ENCODE results near the gene GFOD1. TPM values are rescaled to one million over a fixed set of nuclear protein-coding genes. Genes with fewer than 3 reads are reported as not detected.
A peak's percentile ranks its signal among the peaks of the same experiment; 100 is the strongest.
"Not testable (repeated sequence)": the region's sequence is repeated elsewhere in the genome, so short reads cannot be mapped to it uniquely, and the experiment has no call there.

GFOD1 gene
- total RNA-seq, 1 experiment from 2014 or later, result 8.6 TPM

GRCh38 chr6:13339863-13340630 is 147.4 kb downstream of the GFOD1 start:
- in situ Hi-C loops (cut with HindIII; ENCODE audit: low pct_unique_long_range_greater_than_20kb, low sequenced_read_pairs), result no loop called here

GRCh38 chr6:13338038-13338437 is 149.4 kb downstream of the GFOD1 start:
- DNase-seq (ENCODE audit: low read depth, low spot score), result no peak
- in situ Hi-C loops (cut with HindIII; ENCODE audit: low pct_unique_long_range_greater_than_20kb, low sequenced_read_pairs), result no loop called here

More at GRCh38 chr6:13339863-13340630, 147.4 kb downstream of the GFOD1 start:
- no peak for DNase-seq (ENCODE audit: low read depth, low spot score)

- in situ Hi-C loops (cut with HindIII; ENCODE audit: low pct_unique_long_range_greater_than_20kb, low sequenced_read_pairs), result no loop called here
- DNase-seq (ENCODE audit: low read depth, low spot score), result peak; percentile 93
Observed at GRCh38 chr6:13336553-13336952, 150.8 kb downstream of the GFOD1 start.

- in situ Hi-C loops (cut with HindIII; ENCODE audit: low pct_unique_long_range_greater_than_20kb, low sequenced_read_pairs), result no loop called here
- DNase-seq (ENCODE audit: low read depth, low spot score), result no peak
Observed at GRCh38 chr6:13334953-13335352, 152.4 kb downstream of the GFOD1 start.

- in situ Hi-C loops (cut with HindIII; ENCODE audit: low pct_unique_long_range_greater_than_20kb, low sequenced_read_pairs), result no loop called here
- no peak for DNase-seq (ENCODE audit: low read depth, low spot score)
Observed at GRCh38 chr6:13332349-13332706, 155.1 kb downstream of the GFOD1 start.

GRCh38 chr6:13331516-13332348 is 155.7 kb downstream of the GFOD1 start:
- peak; percentile 74 for DNase-seq (ENCODE audit: low read depth, low spot score)
- in situ Hi-C loops (cut with HindIII; ENCODE audit: low pct_unique_long_range_greater_than_20kb, low sequenced_read_pairs), result no loop called here

- no peak for DNase-seq (ENCODE audit: low read depth, low spot score)
- in situ Hi-C loops (cut with HindIII; ENCODE audit: low pct_unique_long_range_greater_than_20kb, low sequenced_read_pairs), result no loop called here
Observed at GRCh38 chr6:13328875-13329183, 158.6 kb downstream of the GFOD1 start.

- DNase-seq (ENCODE audit: low read depth, low spot score), result peak; percentile 97
- in situ Hi-C loops (cut with HindIII; ENCODE audit: low pct_unique_long_range_greater_than_20kb, low sequenced_read_pairs), result no loop called here
Observed at GRCh38 chr6:13328076-13328874, 159.1 kb downstream of the GFOD1 start, which contains the start of gene TBC1D7. Gene TBC1D7, minus strand, starts transcription at chr6:13328537. Its CDS starts 1,639 bp downstream, at chr6:13326898.

GRCh38 chr6:13327691-13328075 is 159.7 kb downstream of the GFOD1 start:
- DNase-seq (ENCODE audit: low read depth, low spot score), result peak; percentile 92

GRCh38 chr6:13326031-13326586 is 161.3 kb downstream of the GFOD1 start:
- in situ Hi-C loops (cut with HindIII; ENCODE audit: low pct_unique_long_range_greater_than_20kb, low sequenced_read_pairs), result not testable (repeated sequence)
- DNase-seq (ENCODE audit: low read depth, low spot score), result peak; percentile 47

More at GRCh38 chr6:13327691-13328075, 159.7 kb downstream of the GFOD1 start:
- in situ Hi-C loops (cut with HindIII; ENCODE audit: low pct_unique_long_range_greater_than_20kb, low sequenced_read_pairs), result no loop called here

- peak; percentile 52 for DNase-seq (ENCODE audit: low read depth, low spot score)
- in situ Hi-C loops (cut with HindIII; ENCODE audit: low pct_unique_long_range_greater_than_20kb, low sequenced_read_pairs), result no loop called here
Observed at GRCh38 chr6:13319891-13320564, 167.4 kb downstream of the GFOD1 start.

- peak; percentile 52 for DNase-seq (ENCODE audit: low read depth, low spot score)
- in situ Hi-C loops (cut with HindIII; ENCODE audit: low pct_unique_long_range_greater_than_20kb, low sequenced_read_pairs), result no loop called here
Observed at GRCh38 chr6:13318821-13319220, 168.6 kb downstream of the GFOD1 start.

GRCh38 chr6:13315896-13316295 is 171.5 kb downstream of the GFOD1 start:
- in situ Hi-C loops (cut with HindIII; ENCODE audit: low pct_unique_long_range_greater_than_20kb, low sequenced_read_pairs), result no loop called here
- DNase-seq (ENCODE audit: low read depth, low spot score), result peak; percentile 54

- peak; percentile 50 for DNase-seq (ENCODE audit: low read depth, low spot score)
- in situ Hi-C loops (cut with HindIII; ENCODE audit: low pct_unique_long_range_greater_than_20kb, low sequenced_read_pairs), result no loop called here
Observed at GRCh38 chr6:13314806-13315205, 172.6 kb downstream of the GFOD1 start.

- peak; percentile 44 for DNase-seq (ENCODE audit: low read depth, low spot score)
- in situ Hi-C loops (cut with HindIII; ENCODE audit: low pct_unique_long_range_greater_than_20kb, low sequenced_read_pairs), result no loop called here
Observed at GRCh38 chr6:13311155-13311554, 176.2 kb downstream of the GFOD1 start.

GRCh38 chr6:13308332-13308731 is 179.1 kb downstream of the GFOD1 start:
- in situ Hi-C loops (cut with HindIII; ENCODE audit: low pct_unique_long_range_greater_than_20kb, low sequenced_read_pairs), result no loop called here
- no peak for DNase-seq (ENCODE audit: low read depth, low spot score)
